Motor neuron (in vitro differentiated cells): Measurements from ENCODE around the gene SOCS2. TPM values are rescaled to one million over a fixed set of nuclear protein-coding genes. Genes with fewer than 3 reads are reported as not detected.
A peak's percentile ranks its signal among the peaks of the same experiment; 100 is the strongest.
"Not testable (repeated sequence)": the region's sequence is repeated elsewhere in the genome, so short reads cannot be mapped to it uniquely, and the experiment has no call there.

Source experiments
- ATAC-seq, 8 experiments: fragments of 200-7000 bp; cut with Tn5 transposase; replicated peaks in 6 of 8; 2 replicates each; pipeline ENCODE4 v1.8.0; 2021; ENCODE audit warnings: mild to moderate bottlenecking in 8 of 8, moderate library complexity in 8 of 8
- H3K27ac ChIP-seq, 2 donors: fragments of 250-450 bp; sonication (Bioruptor Pico); 2 replicates each; pipeline ENCODE4 v1.9.0; 2021; ENCODE audit warnings: antibody characterized with exemption in 2 of 2, mild to moderate bottlenecking in 2 of 2, moderate library complexity in 1 of 2
- H3K4me1 ChIP-seq, 2 donors: fragments of 250-450 bp; sonication (Bioruptor Pico); replicated peaks in 1 of 2; 2 replicates each; pipeline ENCODE4 v1.6.1; 2021; ENCODE audit warnings: antibody characterized with exemption in 2 of 2, mild to moderate bottlenecking in 2 of 2, moderate library complexity in 1 of 2
- H3K4me3 ChIP-seq, 5 donors: fragments of 250-450 bp; sonication (Bioruptor Pico); 2 replicates each; pipeline ENCODE4 v1.9.0; 2021; ENCODE audit warnings: antibody characterized with exemption in 5 of 5, mild to moderate bottlenecking in 5 of 5, moderate library complexity in 4 of 5
- WGBS, 10 experiments: fragments of 450-650 bp; shearing (Covaris generic); methylation state at CpG; one replicate each; pipeline ENCODE4 v1.0.0; 2022; 5-methylcytosine and 5-hydroxymethylcytosine counted together
- in situ Hi-C, 9 experiments: fragments of 400-800 bp; cut with MboI; loops; one replicate each; pipeline ENCODE4 v1.15.0; 2021; ENCODE audit warnings: low sequenced_read_pairs in 9 of 9, low pct_unique_long_range_greater_than_20kb in 2 of 9; ENCODE audit not compliant: unreplicated experiment in 9 of 9
- total RNA-seq, 8 experiments: library from RNA; unstranded; fragments of 300-600 nt; gene quantifications; 2 replicates each; pipeline versions ENCODE4 v1.2.3 to v1.2.4, GENCODE V29; 2022

SOCS2 gene
- total RNA-seq, 8 experiments from 2014 or later: 0.87 to 25.5 (median 14.6) TPM

DNA sequence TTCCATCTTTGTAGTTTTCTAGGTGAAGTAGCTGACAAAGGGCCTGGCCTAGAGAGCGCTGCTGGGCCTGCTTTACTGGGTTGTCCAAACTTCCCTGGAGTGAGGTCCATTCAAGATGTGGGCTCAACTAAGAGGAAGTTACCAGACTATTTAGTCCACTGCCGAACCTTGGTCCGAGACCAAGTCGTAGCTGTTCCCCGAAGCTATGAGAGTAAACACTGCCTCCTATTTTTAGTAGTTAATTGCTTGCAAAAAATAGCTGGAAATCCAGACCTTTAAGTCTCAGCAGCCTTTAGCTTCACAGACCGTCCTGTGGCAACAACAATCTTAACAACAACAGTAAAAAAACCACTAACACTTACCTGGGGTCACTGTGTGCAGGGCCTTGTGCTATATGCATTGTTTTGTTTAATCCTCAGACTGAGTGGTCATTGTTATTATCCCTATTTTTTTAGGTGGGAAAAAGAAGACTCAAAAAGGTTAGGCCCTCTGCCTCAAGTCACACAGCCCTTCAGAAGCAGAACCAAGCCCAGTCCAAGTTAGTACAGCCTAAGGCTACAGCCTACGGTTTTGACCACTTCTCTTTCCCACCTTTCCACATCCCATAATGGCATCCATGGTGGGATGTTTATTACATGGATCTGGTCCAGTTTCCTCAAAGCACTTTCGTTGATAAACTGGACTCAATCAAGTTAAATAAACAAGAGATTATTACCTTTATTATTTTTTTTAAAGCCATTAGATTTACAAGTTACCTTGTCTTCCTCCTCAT lies 30.6 kb downstream of the SOCS2 start:
- no peak overlapping the region for H3K27ac ChIP-seq

DNA sequence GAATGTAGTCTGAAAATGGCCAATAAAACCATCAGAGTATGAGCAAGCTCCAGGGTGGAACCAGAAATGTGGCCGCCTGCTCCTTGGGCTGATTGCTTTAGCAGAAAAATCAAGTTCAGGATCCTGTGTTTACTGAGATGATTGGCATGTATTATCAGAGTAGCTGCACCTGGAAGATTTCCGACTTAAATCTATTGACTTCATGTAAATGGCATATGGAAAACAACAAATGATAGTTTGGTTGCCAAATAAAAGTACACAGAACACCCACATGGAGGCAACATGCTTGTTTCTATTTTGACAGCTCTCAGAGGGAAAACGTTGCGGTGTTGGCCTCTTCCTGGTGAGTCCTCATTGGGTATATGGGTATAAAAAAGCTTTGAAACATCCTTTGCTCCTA lies 31.3 kb downstream of the SOCS2 start:
- Histone ChIP-seq H3K27ac (no peak overlapping the region), H3K4me1 (no peaks in the 10 kb centered on the region), H3K4me3 (no peak overlapping the region)
- ATAC-seq: no peak
- WGBS, 10 experiments: 40 to 86% (median 80%) methylated on average over 1 to 4 of the region's 4 CpGs; no CpG with 5 or more reads in 1 of the 10 experiments
- in situ Hi-C loops: no loop called here

More for the DNA sequence above, 30.6 kb downstream of the SOCS2 start:
- H3K4me1 ChIP-seq: no peaks in the 10 kb centered on the region
- in situ Hi-C loops: no loop called here
- H3K4me3 ChIP-seq: no peak overlapping the region
- 40 to 100% (median 84%) methylated on average over 1 to 6 of the region's 8 CpGs; no CpG with 5 or more reads in 1 of the 10 experiments for WGBS, 10 experiments
- ATAC-seq: no peak

DNA sequence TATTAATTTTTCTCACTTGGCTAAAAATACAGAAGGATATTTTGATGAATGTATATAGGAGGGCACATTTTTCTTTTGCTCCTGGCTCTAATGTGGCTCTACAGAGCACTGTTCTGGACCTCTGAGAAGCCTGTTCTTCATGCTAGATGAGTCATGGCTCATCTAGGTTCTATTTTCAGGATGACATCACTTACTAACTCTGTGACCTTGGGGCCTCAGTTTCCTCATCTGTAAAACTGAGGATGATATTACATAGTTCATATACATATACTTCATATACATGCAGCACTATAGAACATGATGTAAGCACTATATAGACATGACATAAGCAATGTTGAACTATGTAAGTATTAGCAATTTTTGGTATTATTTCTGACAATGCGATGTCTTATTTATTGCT lies 35.8 kb downstream of the SOCS2 start:
- ATAC-seq: no peak

DNA sequence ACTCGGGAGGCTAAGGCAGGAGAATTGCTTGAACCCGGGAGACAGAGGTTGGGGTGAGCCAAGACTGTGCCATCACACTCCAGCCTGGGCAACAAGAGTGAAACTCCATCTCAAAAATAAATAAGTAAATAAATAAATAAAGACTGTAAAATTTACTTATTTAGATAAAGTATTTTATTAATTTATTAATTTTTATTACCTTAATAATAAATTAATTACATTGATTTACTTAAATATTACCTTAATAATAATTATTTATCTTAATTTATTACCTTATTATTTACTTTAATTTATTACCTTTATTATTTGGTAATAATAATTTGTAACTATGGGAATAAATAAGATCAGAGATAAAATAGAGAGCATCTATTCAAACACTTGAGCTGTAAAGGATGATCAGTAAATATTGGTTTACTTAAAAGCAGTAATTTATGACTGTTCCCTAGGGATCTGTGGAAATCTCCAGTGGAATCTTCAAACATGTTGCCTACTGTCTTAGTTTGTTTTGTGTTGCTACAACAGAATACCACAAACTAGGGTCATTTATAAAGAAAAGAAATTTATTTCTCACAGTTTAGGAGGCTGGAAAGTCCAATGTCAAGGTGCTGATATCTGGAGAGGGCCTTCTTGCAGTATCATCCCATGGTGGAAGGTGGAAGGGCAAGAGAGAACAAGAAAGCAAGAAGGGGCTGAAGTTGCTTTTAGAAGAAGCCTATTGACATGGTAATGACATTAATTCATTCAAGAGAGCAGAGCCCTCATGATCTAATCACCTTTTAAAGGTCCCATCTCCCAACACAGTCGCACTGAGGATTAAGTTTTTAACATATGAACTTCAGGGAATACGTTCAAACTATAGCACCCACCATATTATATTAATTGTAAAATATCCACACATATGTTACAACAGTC lies 37.1 kb downstream of the SOCS2 start:
- no peak overlapping the region for H3K4me3 ChIP-seq
- no peaks in the 10 kb centered on the region for H3K4me1 ChIP-seq
- in situ Hi-C loops: no loop called here
- H3K27ac ChIP-seq: no peak overlapping the region
- ATAC-seq: no peak
- 0 to 100% (median 80%) methylated on average over 1 to 4 of the region's 4 CpGs; no CpG with 5 or more reads in 1 of the 10 experiments for WGBS, 10 experiments

More for the DNA sequence above, 35.8 kb downstream of the SOCS2 start:
- Histone ChIP-seq H3K27ac (no peak overlapping the region), H3K4me1 (no peaks in the 10 kb centered on the region), H3K4me3 (no peak overlapping the region)
- in situ Hi-C loops: no loop called here
- 67 to 100% (median 94%) methylated on average over 1 of the region's 1 CpG; no CpG with 5 or more reads in 4 of the 10 experiments for WGBS, 10 experiments

DNA sequence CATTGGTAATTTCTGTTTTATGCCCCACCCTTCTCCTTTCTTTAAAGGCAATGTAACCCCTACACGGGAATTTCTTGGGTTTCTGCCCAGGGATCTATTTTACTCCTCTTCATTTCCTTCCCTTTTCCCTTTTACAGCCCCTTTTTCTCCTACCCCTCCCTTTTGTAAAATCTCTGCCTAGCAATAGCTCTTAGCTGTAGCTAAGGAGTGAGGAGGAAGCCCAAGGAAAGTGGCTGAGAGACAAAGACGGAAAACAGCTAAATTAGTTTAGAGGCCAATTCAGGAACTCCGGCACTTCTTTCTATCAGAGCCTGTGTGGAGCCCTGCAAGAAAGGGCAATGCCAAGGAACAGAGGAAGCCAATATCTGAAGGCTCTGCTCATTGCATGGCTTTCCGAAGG lies 40.3 kb downstream of the SOCS2 start:
- ATAC-seq: peak in 2 of 8 experiments; percentile 32 to 89
- H3K27ac ChIP-seq: no peak overlapping the region
- H3K4me3 ChIP-seq: no peak overlapping the region
- in situ Hi-C loops: no loop called here
- 20 to 100% (median 50%) methylated on average over 1 to 4 of the region's 4 CpGs for WGBS, 10 experiments
- H3K4me1 ChIP-seq: no peaks in the 10 kb centered on the region

DNA sequence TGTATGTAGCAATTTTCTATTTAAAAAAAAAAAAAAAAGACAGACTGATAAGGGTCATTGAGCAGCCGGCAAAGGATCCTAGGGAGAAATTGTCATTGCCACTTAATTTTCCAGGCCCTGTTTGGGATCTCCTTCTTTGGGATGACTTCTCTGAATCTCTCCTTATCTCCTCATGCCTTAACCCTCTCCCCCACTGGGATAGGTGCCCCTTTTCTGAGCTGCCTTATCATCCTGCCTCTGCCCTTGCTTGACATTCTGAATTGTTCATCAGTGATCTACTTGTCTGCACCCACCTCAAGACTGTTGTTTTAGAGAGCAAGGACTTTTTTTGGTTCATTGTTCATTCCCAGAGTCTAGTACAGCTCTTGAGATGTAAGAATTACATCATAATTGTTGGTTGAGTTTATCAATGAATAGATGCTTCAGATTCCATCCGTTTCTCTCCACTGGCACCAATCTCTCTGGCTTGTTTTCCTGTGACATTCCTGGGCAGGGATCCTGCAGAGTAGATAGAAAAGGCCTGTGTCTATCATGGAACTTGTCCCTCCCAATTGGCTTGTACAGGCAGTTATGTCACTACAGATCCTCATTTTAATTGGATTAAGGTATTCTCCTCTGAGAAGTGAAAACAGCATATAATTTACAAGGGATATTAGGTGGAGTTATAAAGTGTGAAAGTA lies 42.6 kb downstream of the SOCS2 start:
- H3K27ac ChIP-seq: no peak overlapping the region
- H3K4me3 ChIP-seq: no peak overlapping the region
- H3K4me1 ChIP-seq: no peaks in the 10 kb centered on the region
- in situ Hi-C loops: no loop called here
- no peak for ATAC-seq
- 0 to 100% (median 100%) methylated on average over 1 to 2 of the region's 2 CpGs; no CpG with 5 or more reads in 1 of the 10 experiments for WGBS, 10 experiments

DNA sequence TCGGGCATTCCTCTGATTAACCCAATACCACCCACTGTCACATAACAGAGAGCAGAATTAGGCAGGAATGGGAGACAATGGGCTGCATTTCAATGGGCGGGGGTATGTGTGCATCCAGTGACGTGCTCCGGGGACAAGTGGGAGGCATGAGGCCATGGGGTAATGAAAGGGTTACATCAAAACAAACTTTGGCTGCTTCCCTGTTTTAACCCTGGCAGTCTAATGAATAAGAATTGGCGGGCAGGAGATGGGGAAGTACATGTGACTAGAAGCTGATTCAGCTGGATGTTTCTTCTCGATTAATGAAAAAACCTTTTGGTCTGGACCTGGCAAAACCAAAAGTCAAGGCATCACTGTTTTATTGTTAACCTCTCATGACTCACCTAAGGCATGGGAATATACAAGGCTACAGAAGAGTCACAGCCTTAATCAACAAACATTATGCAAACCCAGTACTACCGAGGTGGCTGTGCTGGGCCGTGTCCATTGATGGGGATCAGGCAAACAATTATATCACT lies 44.2 kb downstream of the SOCS2 start:
- H3K4me3 ChIP-seq: no peak overlapping the region
- H3K4me1 ChIP-seq: no peaks in the 10 kb centered on the region
- ATAC-seq: peak in 1 of 8 experiments; percentile 48
- in situ Hi-C loops: no loop called here
- no peak overlapping the region for H3K27ac ChIP-seq
- 0 to 89% (median 46%) methylated on average over 1 to 8 of the region's 8 CpGs for WGBS, 10 experiments

DNA sequence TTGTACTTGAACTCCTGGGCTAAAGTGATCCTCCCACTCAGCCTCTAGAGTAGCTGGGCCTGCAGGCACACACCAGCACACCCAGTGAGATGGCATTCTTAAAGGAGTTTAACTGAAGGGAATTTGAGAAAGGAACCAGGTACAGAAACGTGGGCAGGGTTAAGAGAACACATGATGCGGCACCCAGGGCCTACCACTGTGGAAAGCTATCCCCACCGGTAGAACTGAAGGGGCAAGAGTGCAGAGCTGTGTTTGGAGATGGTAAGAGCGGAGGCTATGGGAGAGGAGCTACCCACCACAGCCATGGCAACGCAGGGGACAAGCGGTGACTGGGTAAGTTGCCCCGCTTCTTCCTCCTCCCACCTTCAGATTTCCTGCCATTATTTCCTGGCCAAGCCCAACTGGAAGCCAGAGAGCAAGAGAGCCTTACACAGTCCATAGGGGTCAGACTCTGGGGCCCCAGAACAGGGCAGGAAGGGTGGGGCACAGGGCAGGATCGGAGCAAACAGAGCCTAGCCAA lies 46.5 kb downstream of the SOCS2 start:
- no peak for ATAC-seq
- Histone ChIP-seq H3K4me1 (no peaks in the 10 kb centered on the region), H3K27ac (no peak overlapping the region), H3K4me3 (no peak overlapping the region)
- 58 to 96% (median 88%) methylated on average over 1 to 6 of the region's 8 CpGs; no CpG with 5 or more reads in 4 of the 10 experiments for WGBS, 10 experiments
- in situ Hi-C loops: no loop called here

DNA sequence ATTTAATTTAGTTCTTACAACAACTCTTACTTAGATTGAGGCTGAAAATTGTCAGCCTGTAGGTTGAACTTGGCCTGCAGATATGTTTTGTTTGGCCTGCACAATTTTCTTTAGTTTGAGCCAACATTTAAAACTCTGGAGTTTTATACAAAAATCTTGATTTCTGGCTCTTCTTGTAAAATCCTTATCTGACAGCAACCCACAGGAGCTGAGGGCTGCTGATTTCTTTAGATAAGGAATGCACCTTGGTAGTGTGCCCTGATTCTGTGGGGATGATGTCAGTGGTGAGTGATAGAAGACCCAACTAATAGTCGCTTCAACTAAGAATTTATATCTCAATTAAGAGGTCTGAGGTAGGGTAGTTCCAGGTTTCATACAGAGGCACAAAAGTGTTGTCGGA lies 49.5 kb downstream of the SOCS2 start:
- no peak for ATAC-seq
- H3K27ac ChIP-seq: no peak overlapping the region
- WGBS, 10 experiments: 82 to 100% (median 100%) methylated on average over 1 of the region's 2 CpGs; no CpG with 5 or more reads in 5 of the 10 experiments
- no peaks in the 10 kb centered on the region for H3K4me1 ChIP-seq
- no peak overlapping the region for H3K4me3 ChIP-seq
- in situ Hi-C loops: no loop called here

DNA sequence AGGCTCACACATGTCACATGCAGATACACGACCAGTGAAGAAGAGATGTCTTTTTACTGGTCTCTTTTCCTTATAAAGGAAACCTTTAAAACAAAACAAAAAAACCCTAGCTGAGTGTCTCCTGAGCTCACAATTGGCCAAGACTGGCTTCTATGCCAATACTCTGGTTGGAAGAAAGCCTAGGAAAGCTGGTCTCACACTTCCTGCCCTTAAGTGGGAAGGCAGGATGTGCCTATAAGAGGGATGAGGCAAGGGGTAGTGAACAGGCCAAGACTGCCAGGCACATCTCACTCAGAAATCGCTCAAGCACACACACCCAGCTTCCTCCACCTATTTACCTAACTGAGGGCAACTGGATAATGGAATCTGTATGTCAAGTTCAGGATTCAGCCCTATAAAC lies 50.0 kb downstream of the SOCS2 start:
- Histone ChIP-seq H3K4me3 (no peak overlapping the region), H3K4me1 (no peaks in the 10 kb centered on the region), H3K27ac (no peak overlapping the region)
- no peak for ATAC-seq
- 13 to 90% (median 65%) methylated on average over 1 to 2 of the region's 2 CpGs; no CpG with 5 or more reads in 4 of the 10 experiments for WGBS, 10 experiments
- in situ Hi-C loops: no loop called here

DNA sequence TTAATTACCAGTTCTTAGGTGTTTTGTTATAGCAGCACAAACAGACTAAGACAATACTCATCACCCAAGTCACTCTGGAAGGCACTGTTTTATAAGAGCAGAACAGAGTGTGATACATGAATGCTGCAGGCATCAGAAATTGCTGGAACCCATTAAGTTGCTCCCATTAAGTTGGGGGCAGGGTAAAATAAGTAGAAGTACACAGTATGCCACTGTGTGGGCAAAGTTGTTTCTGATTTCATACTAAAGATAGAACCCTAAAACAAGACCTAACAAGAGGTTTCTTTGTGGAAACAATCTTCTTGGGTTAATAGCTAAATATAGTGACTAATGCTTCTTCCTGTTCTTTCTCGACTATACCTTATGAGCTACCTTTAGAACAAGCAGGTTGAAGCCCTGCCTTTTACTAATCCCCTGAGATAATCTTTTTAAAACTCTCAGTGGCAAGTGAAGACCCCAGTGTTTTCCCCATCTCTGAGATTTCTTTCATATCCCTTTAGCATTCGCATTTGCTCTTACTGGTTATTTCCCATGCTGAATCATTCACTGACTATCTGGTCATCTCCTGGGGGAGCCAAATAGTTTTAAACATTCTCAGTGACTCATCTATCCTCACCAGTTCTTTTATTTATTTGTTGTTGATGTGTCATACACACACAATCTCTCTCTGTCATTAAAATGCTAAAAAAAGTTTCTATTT lies 52.3 kb downstream of the SOCS2 start:
- Histone ChIP-seq H3K4me1 (no peaks in the 10 kb centered on the region), H3K4me3 (no peak overlapping the region), H3K27ac (no peak overlapping the region)
- WGBS, 10 experiments: 6 to 100% (median 84%) methylated on average over 1 to 2 of the region's 2 CpGs
- peak in 3 of 8 experiments; percentile 56 to 100 (median 99) for ATAC-seq
- in situ Hi-C loops: no loop called here

DNA sequence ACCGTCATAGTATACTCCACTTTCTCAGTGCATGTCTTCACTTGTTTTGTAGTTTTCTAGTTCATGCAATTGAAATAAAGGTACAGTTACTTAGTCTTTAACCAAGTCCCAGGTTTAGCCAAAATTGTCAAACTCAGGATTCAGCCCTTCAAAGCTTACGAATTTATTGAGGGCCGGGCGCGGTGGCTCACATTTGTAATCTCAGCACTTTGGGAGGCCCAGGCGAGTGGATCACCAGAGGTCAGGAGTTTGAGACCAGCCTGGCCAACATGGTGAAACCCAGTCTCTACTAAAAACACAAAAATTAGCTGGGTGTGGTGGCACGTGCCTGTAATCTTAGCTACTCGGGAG lies 52.8 kb downstream of the SOCS2 start:
- in situ Hi-C loops, H3K27ac ChIP-seq, H3K4me3 ChIP-seq, H3K4me1 ChIP-seq: not testable (repeated sequence)
- WGBS, 10 experiments: 41 to 100% (median 67%) methylated on average over 1 to 5 of the region's 8 CpGs; no CpG with 5 or more reads in 3 of the 10 experiments
- peak in 1 of 8 experiments; percentile 8 for ATAC-seq
